Neural progenitor cell (in vitro differentiated cells): ENCODE measurements around the gene IFT81. TPM values are rescaled to one million over a fixed set of nuclear protein-coding genes. Genes with fewer than 3 reads are reported as not detected.

Experiments used
- DNase-seq: peaks from one replicate; pipeline ENCODE4 v3.0.0-alpha.2; 2016; ENCODE audit warnings: low spot score
- H2AFZ ChIP-seq: fragments of 200-600 bp; sonication (generic); replicated peaks from 2 replicates; pipeline ENCODE4 v1.6.1; 2016; ENCODE audit warnings: antibody characterized with exemption
- H3F3A ChIP-seq: fragments of 200-600 bp; sonication (generic); 2 replicates; pipeline ENCODE4 v1.6.1; 2016; ENCODE audit warnings: antibody characterized with exemption, low read depth
- H3K27ac ChIP-seq: fragments of 200-600 bp; sonication (generic); 2 replicates; pipeline ENCODE4 v1.5.1; 2016; ENCODE audit warnings: mild to moderate bottlenecking
- H3K27me3 ChIP-seq: fragments of 200-600 bp; sonication (generic); 2 replicates; pipeline ENCODE4 v1.6.1; 2016; ENCODE audit warnings: mild to moderate bottlenecking, moderate library complexity
- H3K36me3 ChIP-seq: fragments of 200-600 bp; sonication (generic); 2 replicates; pipeline ENCODE4 v1.5.1; 2016
- H3K4me1 ChIP-seq: fragments of 200-600 bp; sonication (generic); 2 replicates; pipeline ENCODE4 v1.6.1; 2016; ENCODE audit warnings: mixed run types
- H3K4me2 ChIP-seq: fragments of 200-600 bp; sonication (generic); 2 replicates; pipeline ENCODE4 v1.6.1; 2016
- H3K4me3 ChIP-seq: fragments of 200-600 bp; sonication (generic); 2 replicates; pipeline ENCODE4 v1.5.1; 2016
- H3K79me2 ChIP-seq: fragments of 200-600 bp; sonication (generic); 2 replicates; pipeline ENCODE4 v1.6.1; 2016; ENCODE audit warnings: low read depth
- H3K9ac ChIP-seq: fragments of 200-600 bp; sonication (generic); 2 replicates; pipeline ENCODE4 v1.6.1; 2016
- H3K9me3 ChIP-seq: fragments of 200-600 bp; sonication (generic); 2 replicates; pipeline ENCODE4 v1.5.1; 2016; ENCODE audit warnings: low read depth
- H4K20me1 ChIP-seq: fragments of 200-600 bp; sonication (generic); 2 replicates; pipeline ENCODE4 v1.6.1; 2016; ENCODE audit warnings: low read depth
- H3K27ac Mint-ChIP-seq: 3 replicates; pipeline ENCODE4 v1.8.0; 2021; ENCODE audit warnings: mixed read lengths
- H3K27me3 Mint-ChIP-seq: 2 replicates; pipeline ENCODE4 v1.8.0; 2022; ENCODE audit warnings: low read depth, mild to moderate bottlenecking, inconsistent platforms, moderate library complexity, mixed read lengths; ENCODE audit not compliant: insufficient read depth
- H3K36me3 Mint-ChIP-seq: 3 replicates; pipeline ENCODE4 v1.8.0; 2021; ENCODE audit warnings: mixed read lengths
- H3K4me1 Mint-ChIP-seq: 3 replicates; pipeline ENCODE4 v1.8.0; 2021; ENCODE audit warnings: mixed read lengths
- H3K4me3 Mint-ChIP-seq: 3 replicates; pipeline ENCODE4 v1.8.0; 2021; ENCODE audit warnings: mild to moderate bottlenecking, moderate library complexity, mixed read lengths
- H3K9me3 Mint-ChIP-seq: 3 replicates; pipeline ENCODE4 v1.8.0; 2020; ENCODE audit warnings: mixed read lengths
- CTCF ChIP-seq: fragments of 200-600 bp; sonication (generic); IDR thresholded peaks from 2 replicates; pipeline ENCODE4 v1.5.1; 2017; ENCODE audit warnings: antibody characterized with exemption, mild to moderate bottlenecking
- EZH2 ChIP-seq: fragments of 200-600 bp; sonication (generic); IDR thresholded peaks from 2 replicates; pipeline ENCODE4 v1.6.1; 2017; ENCODE audit warnings: antibody characterized with exemption, mild to moderate bottlenecking, moderate library complexity
- EZH2phosphoT487 ChIP-seq: fragments of 200-600 bp; sonication (generic); IDR thresholded peaks from 2 replicates; pipeline ENCODE4 v1.6.1; 2017; ENCODE audit warnings: antibody characterized with exemption
- total RNA-seq: library from RNA; depleted of rRNA; stranded (reverse); fragments of >200 nt; gene quantifications from 2 replicates; pipeline ENCODE4 v1.2.3, GENCODE V29; 2015; ENCODE audit warnings: low replicate concordance

IFT81 gene
- total RNA-seq, 1 donor from 2014 or later: 73.8 TPM

- Histone ChIP-seq H3K36me3 (no peaks in the 10 kb centered on the region), H3K27me3 (no peaks in the 10 kb centered on the region), H3F3A (peaks cover 16% of the 10 kb centered on the region), H3K9ac (no peak overlapping the region), H3K27ac (no peak overlapping the region), H3K4me2 (no peak overlapping the region), H3K79me2 (no peaks in the 10 kb centered on the region), H3K4me3 (no peak overlapping the region), H3K9me3 (no peaks in the 10 kb centered on the region), H3K4me1 (peaks cover 5% of the 10 kb centered on the region), H2AFZ (no peak overlapping the region), H4K20me1 (no peaks in the 10 kb centered on the region)
- no peaks in the 10 kb centered on the region for H3K9me3 Mint-ChIP-seq
- H3K36me3 Mint-ChIP-seq: peaks cover 11% of the 10 kb centered on the region
- no peak for DNase-seq
- no peak overlapping the region for H3K4me3 Mint-ChIP-seq
- peaks cover 4% of the 10 kb centered on the region for H3K4me1 Mint-ChIP-seq
- no peak overlapping the region for H3K27ac Mint-ChIP-seq
- H3K27me3 Mint-ChIP-seq: no peaks in the 10 kb centered on the region
- TF ChIP-seq EZH2: no peak
- TF ChIP-seq CTCF: no peak
- no peak for TF ChIP-seq EZH2phosphoT487
Observed at GRCh38 chr12:110228756-110229155, 104.6 kb downstream of the IFT81 start.

GRCh38 chr12:110229409-110229808 is 105.3 kb downstream of the IFT81 start:
- H2AFZ ChIP-seq: no peak overlapping the region
- H3K36me3 ChIP-seq: no peaks in the 10 kb centered on the region
- no peak overlapping the region for H3K4me3 ChIP-seq
- H3K79me2 ChIP-seq: no peaks in the 10 kb centered on the region
- H3K4me1 ChIP-seq: peaks cover 5% of the 10 kb centered on the region
- Mint-ChIP-seq H3K27ac (peak overlapping the region; percentile 32), H3K4me1 (peaks cover 4% of the 10 kb centered on the region), H3K27me3 (no peaks in the 10 kb centered on the region), H3K9me3 (no peaks in the 10 kb centered on the region), H3K36me3 (peaks cover 8% of the 10 kb centered on the region), H3K4me3 (no peak overlapping the region)
- H3K27me3 ChIP-seq: no peaks in the 10 kb centered on the region
- H4K20me1 ChIP-seq: no peaks in the 10 kb centered on the region
- H3K9me3 ChIP-seq: no peaks in the 10 kb centered on the region
- no peak overlapping the region for H3K9ac ChIP-seq
- H3K4me2 ChIP-seq: no peak overlapping the region
- no peak overlapping the region for H3K27ac ChIP-seq
- no peak for DNase-seq
- H3F3A ChIP-seq: peaks cover 15% of the 10 kb centered on the region
- no peak for TF ChIP-seq EZH2phosphoT487
- TF ChIP-seq EZH2: no peak
- no peak for TF ChIP-seq CTCF

GRCh38 chr12:110230655-110231054 is 106.5 kb downstream of the IFT81 start:
- peaks cover 4% of the 10 kb centered on the region for H3K4me1 Mint-ChIP-seq
- Histone ChIP-seq H3K4me3 (no peak overlapping the region), H3K27ac (no peak overlapping the region), H3K9me3 (no peaks in the 10 kb centered on the region), H4K20me1 (no peaks in the 10 kb centered on the region), H3K36me3 (no peaks in the 10 kb centered on the region), H3F3A (peaks cover 15% of the 10 kb centered on the region), H3K4me2 (no peak overlapping the region), H3K79me2 (no peaks in the 10 kb centered on the region), H2AFZ (no peak overlapping the region), H3K4me1 (peaks cover 5% of the 10 kb centered on the region), H3K27me3 (no peaks in the 10 kb centered on the region), H3K9ac (no peak overlapping the region)
- H3K4me3 Mint-ChIP-seq: no peak overlapping the region
- H3K36me3 Mint-ChIP-seq: peaks cover 8% of the 10 kb centered on the region
- no peak overlapping the region for H3K27ac Mint-ChIP-seq
- TF ChIP-seq CTCF (no peak), EZH2 (no peak), EZH2phosphoT487 (no peak)
- DNase-seq: no peak
- H3K27me3 Mint-ChIP-seq: no peaks in the 10 kb centered on the region
- no peaks in the 10 kb centered on the region for H3K9me3 Mint-ChIP-seq
